Transverse colon (tissue), 4 donors: ENCODE results near the gene UPK3BL2. TPM values are rescaled to one million over a fixed set of nuclear protein-coding genes. Genes with fewer than 3 reads are reported as not detected.
"Not testable (repeated sequence)": the region's sequence is repeated elsewhere in the genome, so short reads cannot be mapped to it uniquely, and the experiment has no call there.

ENCODE experiments used
- DNase-seq: peaks from one replicate; pipeline ENCODE4 v3.0.0-alpha.2; 2019
- H3K27ac ChIP-seq, 4 donors: fragments of 200-600 bp; sonication (generic); 2 replicates each; pipeline ENCODE4 v1.5.1; 2016 to 2018; ENCODE audit warnings: inconsistent platforms in 4 of 4
- H3K27me3 ChIP-seq: fragments of 200-600 bp; sonication (generic); 2 replicates; pipeline ENCODE4 v1.5.1; 2017; ENCODE audit warnings: inconsistent platforms
- H3K36me3 ChIP-seq, 4 donors: fragments of 200-600 bp; sonication (generic); 2 replicates each; pipeline ENCODE4 v1.5.1; 2017 to 2019; ENCODE audit warnings: inconsistent platforms in 4 of 4
- H3K4me1 ChIP-seq, 4 donors: fragments of 200-600 bp; sonication (generic); 2 replicates each; pipeline ENCODE4 v1.5.1; 2017 to 2020; ENCODE audit warnings: inconsistent platforms in 4 of 4
- H3K4me3 ChIP-seq, 4 donors: fragments of 200-600 bp; sonication (generic); 1 replicate in 1 of 4; 2 replicates in 3 of 4; pipeline versions ENCODE4 v1.5.1 to v1.6.1; 2017 to 2019; ENCODE audit warnings: inconsistent platforms in 4 of 4
- H3K9me3 ChIP-seq, 2 donors: fragments of 200-600 bp; sonication (generic); 2 replicates each; pipeline ENCODE4 v1.5.1; 2017 to 2019; ENCODE audit warnings: inconsistent platforms in 2 of 2
- WGBS, 2 donors: methylation state at CpG; one replicate each; pipeline ENCODE4 v1.1.5; 2018; ENCODE audit warnings: low coverage in 1 of 2; 5-methylcytosine and 5-hydroxymethylcytosine counted together
- in situ Hi-C, 4 donors: fragments of 200-750 bp; cut with MboI; loops; one replicate each; pipeline versions ENCODE4 v1.15.0 to v1.15.1; 2017; ENCODE audit warnings: low sequenced_read_pairs in 3 of 4, low pct_ligation_motif_present in 1 of 4, low pct_unique_long_range_greater_than_20kb in 1 of 4
- intact Hi-C: fragments of 100-400 bp; cut with DNase I; formaldehyde crosslinking; loops from one replicate; pipeline ENCODE4 v1.15.1; 2023; ENCODE audit warnings: low total_unique reads
- total RNA-seq, 4 donors: library from RNA; depleted of rRNA; stranded (reverse); fragments of >200 nt; gene quantifications; one replicate each; pipeline ENCODE4 v1.1.0, GENCODE V29; 2016

The UPK3BL2 gene
- total RNA-seq, 4 donors from 2014 or later, result 7.8 to 116 (median 30.4) TPM

GRCh38 chr7:102496861-102497260 lies 46.6 kb downstream of the UPK3BL2 start:
- in situ Hi-C loops, intact Hi-C loops, H3K27ac ChIP-seq, H3K4me1 ChIP-seq, DNase-seq, H3K36me3 ChIP-seq, H3K9me3 ChIP-seq, H3K4me3 ChIP-seq, H3K27me3 ChIP-seq: not testable (repeated sequence)
- WGBS, 2 donors, result 100% methylated on average over 1 of the region's 10 CpGs; no CpG with 5 or more reads in 1 of the 2 donors

DNA sequence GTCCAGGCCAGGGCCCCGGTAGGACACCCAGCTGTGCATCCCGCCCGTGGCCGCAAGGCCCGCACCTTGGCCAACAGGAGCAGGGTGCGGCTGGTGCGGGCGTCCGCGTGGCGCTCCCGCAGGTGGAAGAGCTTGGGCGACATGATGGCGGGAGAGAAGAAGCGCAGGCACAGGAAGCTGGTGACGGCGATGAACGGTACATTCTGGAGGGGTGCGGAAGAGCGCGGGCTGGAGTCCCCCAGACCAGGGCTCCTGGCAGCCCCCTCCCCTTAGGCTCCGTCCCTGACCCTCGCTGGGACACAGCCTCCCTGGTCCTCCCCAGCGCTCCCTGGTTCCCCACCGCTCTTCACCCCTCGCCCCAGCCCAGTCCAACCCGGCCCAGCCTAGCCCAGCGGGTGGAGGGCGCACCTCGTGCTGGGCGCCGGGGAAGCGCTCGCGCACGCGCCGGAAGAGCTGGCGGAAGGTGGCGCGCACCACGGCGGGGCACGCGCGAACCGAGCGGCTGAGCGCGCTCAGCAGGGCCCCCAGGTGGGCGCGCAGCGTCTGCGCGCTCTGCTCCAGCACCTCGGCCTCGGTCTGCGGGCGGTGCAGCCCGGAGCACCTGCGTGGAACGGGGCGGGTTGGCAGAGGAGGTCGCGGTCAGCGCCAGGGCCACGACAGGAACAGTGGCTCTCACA lies 48.9 kb downstream of the UPK3BL2 start:
- DNase-seq, H3K36me3 ChIP-seq, H3K4me3 ChIP-seq, in situ Hi-C loops, H3K27ac ChIP-seq, intact Hi-C loops, H3K27me3 ChIP-seq, H3K9me3 ChIP-seq, H3K4me1 ChIP-seq: not testable (repeated sequence)
- WGBS, 2 donors, result no CpG with 5 or more reads among the region's 67 CpGs

GRCh38 chr7:102494026-102494425 lies 49.5 kb downstream of the UPK3BL2 start:
- H3K4me3 ChIP-seq, H3K9me3 ChIP-seq, in situ Hi-C loops, DNase-seq, H3K4me1 ChIP-seq, H3K36me3 ChIP-seq, H3K27me3 ChIP-seq, intact Hi-C loops: not testable (repeated sequence)
- peak overlapping the region in 1 of 4 donors; percentile 52 for H3K27ac ChIP-seq
- WGBS, 2 donors, result no CpG with 5 or more reads among the region's 15 CpGs

- H3K4me3 ChIP-seq, H3K36me3 ChIP-seq, intact Hi-C loops, H3K9me3 ChIP-seq, H3K27ac ChIP-seq, in situ Hi-C loops, H3K27me3 ChIP-seq, H3K4me1 ChIP-seq: not testable (repeated sequence)
- DNase-seq, result peak; percentile 43
- 47% methylated on average over 4 of the region's 33 CpGs; no CpG with 5 or more reads in 1 of the 2 donors for WGBS, 2 donors
These were observed 50.1 kb downstream of the UPK3BL2 start for GRCh38 chr7:102493220-102493935.

GRCh38 chr7:102490529-102491075 lies 52.9 kb downstream of the UPK3BL2 start:
- in situ Hi-C loops, result not testable (repeated sequence)

More at GRCh38 chr7:102490529-102491075, 52.9 kb downstream of the UPK3BL2 start:
- H3K27me3 ChIP-seq, H3K27ac ChIP-seq, H3K4me1 ChIP-seq, intact Hi-C loops, H3K4me3 ChIP-seq, H3K9me3 ChIP-seq, H3K36me3 ChIP-seq: not testable (repeated sequence)
- peak; percentile 88 for DNase-seq
- WGBS, 2 donors, result 66% methylated on average over 3 of the region's 12 CpGs; no CpG with 5 or more reads in 1 of the 2 donors

Other genes starting within 250 kb of the UPK3BL2 start
- not detected for gene SPDYE6, start 187.3 kb downstream of the UPK3BL2 start, total RNA-seq
- gene PRKRIP1, start 147.3 kb downstream of the UPK3BL2 start, total RNA-seq, result 10 to 100 TPM; 24.8 to 97.3 (median 33.6) TPM
- gene ORAI2, start 110.1 kb downstream of the UPK3BL2 start, total RNA-seq, result 10 to 100 TPM in 2 of 4 donors, 1 to 10 TPM in 2; 3.1 to 99.9 (median 11.0) TPM
- gene ALKBH4, start 78.8 kb downstream of the UPK3BL2 start, total RNA-seq, result 10 to 100 TPM in 2 of 4 donors, 1 to 10 TPM in 2; 1.8 to 21.3 (median 14.0) TPM
- 10 to 100 TPM; 15.7 to 45.6 (median 18.4) TPM for gene LRWD1, start 78.7 kb downstream of the UPK3BL2 start, total RNA-seq
- 10 to 100 TPM in 2 of 4 donors, 1 to 10 TPM in 2; 5.4 to 30.3 (median 15.0) TPM for gene POLR2J, start 64.8 kb downstream of the UPK3BL2 start, total RNA-seq
- gene RASA4B, start 25.9 kb downstream of the UPK3BL2 start, total RNA-seq, result 10 to 100 TPM; 10.9 to 41.9 (median 19.8) TPM
- not detected for gene SPDYE2, start 7.5 kb upstream of the UPK3BL2 start, total RNA-seq
- 10 to 100 TPM; 29.8 to 51.3 (median 34.2) TPM for gene POLR2J3, start 28.9 kb upstream of the UPK3BL2 start, total RNA-seq
- 10 to 100 TPM; 10.9 to 97.3 (median 30.7) TPM for gene RASA4, start 73.1 kb upstream of the UPK3BL2 start, total RNA-seq
- gene UPK3BL1, start 99.1 kb upstream of the UPK3BL2 start, total RNA-seq, result 10 to 100 TPM; 20.2 to 92.0 (median 48.2) TPM
- gene SPDYE2B, start 106.6 kb upstream of the UPK3BL2 start, total RNA-seq, result not detected
- gene POLR2J2, start 128.0 kb upstream of the UPK3BL2 start, total RNA-seq, result 1 to 10 TPM; 1.1 to 6.7 (median 5.2) TPM
- 10 to 100 TPM; 12.7 to 20.2 (median 17.4) TPM for gene FAM185A, start 205.3 kb upstream of the UPK3BL2 start, total RNA-seq